Mucosa of descending colon (tissue), 3 donors: ENCODE data around the gene FKBP7. TPM values are rescaled to one million over a fixed set of nuclear protein-coding genes. Genes with fewer than 3 reads are reported as not detected.

Experiments
- ATAC-seq: fragments of 200-7000 bp; cut with Tn5 transposase; one replicate; pipeline ENCODE4 v1.9.1; 2020; ENCODE audit warnings: mild to moderate bottlenecking, moderate library complexity
- DNase-seq, 3 donors: peaks; one replicate each; pipeline ENCODE4 v3.0.0-alpha.2; 2020
- H3K36me3 ChIP-seq: fragments of 200-600 bp; one replicate; pipeline ENCODE4 v1.8.0; 2021; ENCODE audit warnings: low read depth, mild to moderate bottlenecking
- H3K4me1 ChIP-seq: fragments of 200-600 bp; one replicate; pipeline ENCODE4 v1.8.0; 2021; ENCODE audit warnings: low read depth, mild to moderate bottlenecking
- H3K4me3 ChIP-seq: fragments of 200-600 bp; one replicate; pipeline ENCODE4 v1.8.0; 2021; ENCODE audit warnings: mild to moderate bottlenecking
- H3K9me3 ChIP-seq: fragments of 200-600 bp; one replicate; pipeline ENCODE4 v1.8.0; 2021; ENCODE audit warnings: mild to moderate bottlenecking
- CTCF ChIP-seq: fragments of 200-600 bp; IDR thresholded peaks from one replicate; pipeline ENCODE4 v1.8.0; 2022; ENCODE audit warnings: antibody characterized with exemption, mild to moderate bottlenecking
- intact Hi-C, 2 donors: fragments of 100-400 bp; cut with DNase I in 1 of 2; cut with micrococcal nuclease in 1 of 2; formaldehyde crosslinking; loops; one replicate each; pipeline versions ENCODE4 v1.11.0 to v1.11.1; 2022; cut with DNase I, micrococcal nuclease
- total RNA-seq, 3 donors: library from RNA; stranded (reverse); fragmentation: NEBNext Ultra II Directional in 2 of 3; extraction: Animal tissue kit (Norgen Biotek cat#: 25700) in 2 of 3; gene quantifications; one replicate each; pipeline versions ENCODE4 v1.2.1 to v1.2.4, GENCODE V29; 2021 to 2023
- donor health status: DM: no; HTN: no; CAD: no; lungs with moderate emphysema.
- donor health status: DM: no; HTN: no; CAD: no.
- donor health status: DM: no; HTN: yes; CAD: no.

FKBP7 gene
- total RNA-seq, 3 donors from 2014 or later: 2.1 to 8.7 (median 7.3) TPM

DNA sequence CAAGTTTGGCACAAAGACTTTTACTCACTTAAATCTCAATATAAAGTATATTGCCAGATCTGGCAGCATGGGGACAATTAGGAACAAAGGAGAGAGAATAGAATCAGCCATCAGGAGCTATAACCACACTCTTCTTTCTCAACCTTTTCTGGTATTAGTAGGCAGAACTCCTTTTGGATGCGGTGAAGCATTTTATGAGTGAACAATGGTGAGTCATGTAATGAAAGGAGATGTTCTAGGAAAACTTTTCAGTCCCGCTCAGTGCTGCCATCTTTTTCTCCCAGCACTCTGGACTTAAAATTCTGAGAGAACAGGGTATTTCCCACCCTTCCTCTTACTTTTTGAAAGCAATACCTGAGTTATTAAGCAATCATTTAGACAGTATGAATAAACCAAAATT, 34.1 kb upstream of the FKBP7 start:
- no peak for TF ChIP-seq CTCF
- no peaks in the 10 kb centered on the region for H3K36me3 ChIP-seq
- DNase-seq: no peak
- intact Hi-C loops: no loop called here
- ATAC-seq: no peak
- no peak overlapping the region for H3K4me3 ChIP-seq
- H3K9me3 ChIP-seq: no peaks in the 10 kb centered on the region
- H3K4me1 ChIP-seq: no peaks in the 10 kb centered on the region

DNA sequence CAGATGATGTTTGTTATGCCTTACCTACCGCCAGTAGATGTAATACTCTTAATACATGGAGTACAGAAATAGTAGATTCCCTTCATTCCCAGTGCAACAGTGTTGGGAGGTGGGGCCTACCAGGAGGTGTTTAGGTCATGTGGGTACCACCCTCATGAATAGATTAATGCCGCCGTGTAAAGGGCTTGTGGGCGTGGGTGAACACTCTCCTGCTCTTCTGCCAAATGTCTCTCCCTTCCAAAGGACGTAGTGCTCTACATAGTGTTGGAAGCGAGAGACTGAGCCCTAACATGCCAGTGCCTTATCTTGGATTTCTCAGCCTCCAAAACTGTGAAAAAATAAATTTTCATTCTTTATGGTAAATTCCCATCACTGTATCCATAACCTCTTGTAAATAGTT, 32.0 kb upstream of the FKBP7 start:
- H3K9me3 ChIP-seq: no peaks in the 10 kb centered on the region
- TF ChIP-seq CTCF: no peak
- H3K36me3 ChIP-seq: no peaks in the 10 kb centered on the region
- no peaks in the 10 kb centered on the region for H3K4me1 ChIP-seq
- DNase-seq (no peak), ATAC-seq (no peak)
- intact Hi-C loops: no loop called here
- no peak overlapping the region for H3K4me3 ChIP-seq

- TF ChIP-seq CTCF: no peak
Measured at GRCh38 chr2:178508646-178509045, 30.2 kb upstream of the FKBP7 start.

GRCh38 chr2:178506949-178507348, 28.5 kb upstream of the FKBP7 start:
- Histone ChIP-seq H3K4me3 (no peak overlapping the region), H3K4me1 (no peaks in the 10 kb centered on the region), H3K36me3 (no peaks in the 10 kb centered on the region), H3K9me3 (no peaks in the 10 kb centered on the region)
- ATAC-seq (no peak), DNase-seq (no peak)
- intact Hi-C loops: no loop called here
- no peak for TF ChIP-seq CTCF

More at GRCh38 chr2:178508646-178509045, 30.2 kb upstream of the FKBP7 start:
- Histone ChIP-seq H3K9me3 (no peaks in the 10 kb centered on the region), H3K4me1 (no peaks in the 10 kb centered on the region), H3K36me3 (no peaks in the 10 kb centered on the region), H3K4me3 (no peak overlapping the region)
- ATAC-seq (no peak), DNase-seq (no peak)
- intact Hi-C loops: no loop called here

DNA sequence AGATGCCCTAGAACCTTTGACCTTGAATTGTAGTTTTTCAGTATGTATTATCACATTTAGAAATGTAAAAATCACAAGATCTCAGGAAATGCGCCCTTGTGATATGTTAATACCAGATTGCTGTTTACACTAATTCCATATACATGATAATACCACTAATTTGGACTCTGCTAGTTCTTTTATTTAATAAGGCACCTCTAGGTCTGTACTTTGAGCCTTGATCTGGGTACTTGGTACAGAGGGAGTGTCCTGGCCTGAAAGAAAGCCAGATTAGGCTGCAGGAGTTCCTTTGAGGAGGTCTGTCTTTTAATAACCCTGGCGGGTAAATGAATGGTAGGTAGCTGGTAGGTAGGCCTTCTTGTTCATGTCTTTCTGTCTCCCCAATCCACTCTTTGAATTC, 28.1 kb upstream of the FKBP7 start:
- ATAC-seq (peak; percentile 59), DNase-seq (no peak)
- intact Hi-C loops: no loop called here
- Histone ChIP-seq H3K9me3 (no peaks in the 10 kb centered on the region), H3K4me1 (no peaks in the 10 kb centered on the region), H3K4me3 (no peak overlapping the region), H3K36me3 (no peaks in the 10 kb centered on the region)
- TF ChIP-seq CTCF: no peak

DNA sequence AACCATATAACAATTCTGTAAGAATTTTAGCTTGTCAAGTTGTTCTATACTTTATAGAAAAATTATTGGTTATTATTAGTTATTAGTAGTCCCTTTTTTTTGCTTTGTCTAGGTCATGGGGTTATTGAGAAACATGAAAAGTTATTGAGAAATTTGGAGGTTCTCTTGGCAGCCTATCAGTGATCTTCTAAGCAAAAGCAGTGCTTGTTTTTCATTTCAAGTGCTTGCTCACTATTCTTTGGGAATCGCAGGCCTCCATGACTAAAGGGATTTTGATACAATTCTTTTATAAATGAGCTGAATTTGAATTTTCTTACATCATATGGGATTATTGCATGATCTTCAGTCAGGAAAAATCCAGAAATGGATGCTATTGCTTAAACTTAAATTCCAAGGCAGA, 27.7 kb upstream of the FKBP7 start:
- intact Hi-C loops: no loop called here
- Histone ChIP-seq H3K4me1 (no peaks in the 10 kb centered on the region), H3K9me3 (no peaks in the 10 kb centered on the region), H3K4me3 (no peak overlapping the region), H3K36me3 (no peaks in the 10 kb centered on the region)
- TF ChIP-seq CTCF: no peak
- ATAC-seq (no peak), DNase-seq (no peak)
